HG03378 (cell line): ENCODE results near the gene ATP5F1D.
A peak's percentile ranks its signal among the peaks of the same experiment; 100 is the strongest.

Source experiments
- ATAC-seq: cut with Tn5 transposase; IDR thresholded peaks from one replicate; pipeline ENCODE4 v1.9.1; 2021; ENCODE audit warnings: mild to moderate bottlenecking, moderate library complexity; ENCODE audit not compliant: unreplicated experiment

The ATP5F1D gene

DNA sequence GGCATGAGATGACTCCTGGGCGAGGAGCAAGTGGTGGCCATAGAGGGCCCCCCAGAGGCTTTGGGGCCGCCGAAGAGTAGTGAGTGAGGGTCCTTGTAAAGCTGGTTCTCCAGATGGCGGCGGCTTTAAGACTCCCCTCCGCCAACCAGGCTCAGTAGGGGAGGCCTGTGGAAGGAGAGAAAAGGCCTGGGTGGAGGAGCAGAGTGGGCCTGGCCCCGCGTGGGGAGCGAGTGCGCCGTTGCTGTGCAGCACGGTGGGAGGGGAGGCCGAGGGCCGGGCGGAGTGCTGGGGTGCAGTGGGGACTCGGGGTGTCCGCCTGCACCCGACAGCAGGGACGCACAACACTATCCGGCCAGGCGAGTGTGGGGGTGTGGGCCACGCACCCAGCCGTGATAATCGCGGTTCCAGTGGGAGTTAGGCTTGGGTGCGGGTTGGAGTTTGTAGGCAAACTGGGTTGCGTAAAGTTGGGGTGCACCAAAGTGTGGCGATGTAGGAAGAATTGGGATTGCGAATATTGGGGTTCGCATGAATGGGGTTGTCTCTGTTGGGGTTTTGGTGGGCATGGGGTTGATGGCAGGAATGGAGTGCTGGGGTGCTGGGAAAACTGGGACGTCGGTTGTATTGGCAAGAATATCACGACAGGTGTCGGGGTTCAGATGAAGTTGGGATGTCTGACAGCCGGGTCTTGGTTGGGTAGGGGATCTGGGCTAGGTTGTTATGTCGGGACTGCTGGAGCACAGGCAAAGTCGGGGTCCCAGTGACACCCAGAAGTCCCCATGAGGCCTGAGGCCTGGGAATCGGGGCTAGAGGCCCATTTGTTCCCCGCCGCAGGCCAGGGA is 26.9 kb downstream of the ATP5F1D start:
- ATAC-seq = no peak

GRCh38 chr19:1269065-1269477 is 27.5 kb downstream of the ATP5F1D start, which contains the start of gene CIRBP:
Gene CIRBP (plus strand): TSS chr19:1269332. CDS start chr19:1270934, 1,602 bp downstream.
- ATAC-seq = peak; percentile 47

- ATAC-seq = peak; percentile 5
Observed at GRCh38 chr19:1269478-1270212, 28.1 kb downstream of the ATP5F1D start.

DNA sequence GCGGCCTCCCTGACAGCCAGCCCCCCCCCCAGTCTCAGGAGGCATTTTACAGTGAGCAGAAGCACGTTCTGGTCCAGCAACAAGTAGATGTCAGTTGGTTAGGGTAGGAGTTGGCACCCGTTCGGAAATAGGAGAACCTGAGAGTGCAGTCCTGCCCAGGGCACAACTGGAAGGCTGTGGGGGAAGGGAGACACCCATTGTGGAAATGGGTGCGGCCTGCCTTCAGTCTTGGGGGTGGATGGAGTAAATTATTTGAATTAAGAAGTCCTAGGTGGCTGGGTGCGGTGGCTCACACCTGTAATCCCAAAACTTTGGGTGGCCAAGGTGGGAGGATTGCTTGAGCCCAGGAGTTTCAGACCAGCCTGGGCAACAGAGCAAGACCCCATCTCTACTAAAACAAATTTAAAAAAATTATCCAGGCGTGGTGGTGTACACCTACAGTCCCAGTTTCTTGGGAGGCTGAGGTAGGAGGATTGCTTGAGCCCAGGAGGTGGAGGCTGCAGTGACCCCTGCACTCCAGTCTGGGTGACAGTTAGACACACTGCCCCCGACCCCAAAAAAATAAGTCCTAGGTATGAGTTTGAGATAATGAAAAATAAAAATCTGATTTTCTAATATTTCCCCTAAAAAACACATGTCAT is 28.8 kb downstream of the ATP5F1D start:
- ATAC-seq = no peak

- ATAC-seq = no peak
Observed at GRCh38 chr19:1270854-1271527, 29.4 kb downstream of the ATP5F1D start.

DNA sequence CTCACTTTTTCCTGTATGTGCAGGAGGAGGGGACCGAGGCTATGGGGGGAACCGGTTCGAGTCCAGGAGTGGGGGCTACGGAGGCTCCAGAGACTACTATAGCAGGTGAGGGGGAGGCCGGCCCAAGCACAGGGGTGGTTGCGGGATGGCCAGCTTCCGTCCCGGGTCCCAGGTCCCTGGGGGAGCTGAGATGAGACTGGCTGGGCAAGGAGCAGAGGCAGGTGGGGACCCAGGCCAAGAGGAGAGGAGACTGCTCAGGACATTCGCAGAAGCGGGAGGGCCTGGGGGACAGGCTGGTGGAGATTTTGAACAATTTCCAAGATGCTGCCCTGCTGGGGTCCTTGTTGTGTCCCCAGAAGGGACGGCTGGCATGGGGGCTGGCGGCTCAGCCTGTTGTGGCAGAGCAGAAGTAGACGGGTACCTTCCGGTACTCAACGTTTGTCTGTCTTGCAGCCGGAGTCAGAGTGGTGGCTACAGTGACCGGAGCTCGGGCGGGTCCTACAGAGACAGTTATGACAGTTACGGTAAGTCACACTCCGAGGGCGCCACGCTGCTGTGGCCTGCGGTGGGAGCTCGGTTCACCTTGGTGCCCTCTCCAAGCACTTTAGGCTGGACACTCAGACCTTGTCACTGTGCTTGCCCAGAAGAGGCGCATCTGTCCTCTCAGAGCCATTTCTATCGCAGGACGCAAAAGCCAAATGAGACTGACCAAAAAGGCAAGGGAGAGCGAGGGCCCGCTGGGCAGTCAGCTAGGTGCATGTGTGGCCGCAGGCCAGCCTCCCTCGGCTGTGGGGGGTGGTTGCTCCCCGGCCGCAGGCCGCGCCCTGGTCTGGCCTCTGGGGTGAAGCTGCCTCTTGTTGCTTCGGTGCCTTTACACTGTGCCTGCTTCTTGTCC is 30.2 kb downstream of the ATP5F1D start:
- no peak for ATAC-seq

DNA sequence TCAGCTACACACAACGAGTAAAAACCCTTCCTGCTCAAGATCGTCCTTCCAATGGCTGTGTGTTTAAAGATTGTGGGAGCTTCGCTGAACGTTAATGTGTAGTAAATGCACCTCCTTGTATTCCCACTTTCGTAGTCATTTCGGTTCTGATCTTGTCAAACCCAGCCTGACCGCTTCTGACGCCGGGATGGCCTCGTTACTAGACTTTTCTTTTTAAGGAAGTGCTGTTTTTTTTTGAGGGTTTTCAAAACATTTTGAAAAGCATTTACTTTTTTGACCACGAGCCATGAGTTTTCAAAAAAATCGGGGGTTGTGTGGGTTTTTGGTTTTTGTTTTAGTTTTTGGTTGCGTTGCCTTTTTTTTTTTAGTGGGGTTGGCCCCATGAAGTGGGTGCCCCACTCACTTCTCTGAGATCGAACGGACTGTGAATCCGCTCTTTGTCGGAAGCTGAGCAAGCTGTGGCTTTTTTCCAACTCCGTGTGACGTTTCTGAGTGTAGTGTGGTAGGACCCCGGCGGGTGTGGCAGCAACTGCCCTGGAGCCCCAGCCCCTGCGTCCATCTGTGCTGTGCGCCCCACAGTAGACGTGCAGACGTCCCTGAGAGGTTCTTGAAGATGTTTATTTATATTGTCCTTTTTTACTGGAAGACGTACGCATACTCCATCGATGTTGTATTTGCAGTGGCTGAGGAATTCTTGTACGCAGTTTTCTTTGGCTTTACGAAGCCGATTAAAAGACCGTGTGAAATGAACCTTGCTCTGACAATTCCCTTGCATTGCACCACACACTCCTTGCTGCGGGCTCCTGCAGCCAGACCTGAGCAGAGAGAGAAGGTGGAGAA is 31.1 kb downstream of the ATP5F1D start:
- no peak for ATAC-seq

GRCh38 chr19:1273263-1274041 is 31.9 kb downstream of the ATP5F1D start:
- no peak for ATAC-seq

- ATAC-seq = no peak
Observed at GRCh38 chr19:1274081-1274851, 32.7 kb downstream of the ATP5F1D start.

GRCh38 chr19:1274852-1275259 is 33.3 kb downstream of the ATP5F1D start:
- ATAC-seq = no peak

GRCh38 chr19:1275260-1275975 is 33.9 kb downstream of the ATP5F1D start, which contains the start of gene FAM174C:
Gene FAM174C (plus strand): TSS chr19:1275530. CDS start chr19:1275550, 20 bp downstream.
- ATAC-seq = peak; percentile 56

- ATAC-seq = peak; percentile 10
Observed at GRCh38 chr19:1275976-1276627, 34.6 kb downstream of the ATP5F1D start.

DNA sequence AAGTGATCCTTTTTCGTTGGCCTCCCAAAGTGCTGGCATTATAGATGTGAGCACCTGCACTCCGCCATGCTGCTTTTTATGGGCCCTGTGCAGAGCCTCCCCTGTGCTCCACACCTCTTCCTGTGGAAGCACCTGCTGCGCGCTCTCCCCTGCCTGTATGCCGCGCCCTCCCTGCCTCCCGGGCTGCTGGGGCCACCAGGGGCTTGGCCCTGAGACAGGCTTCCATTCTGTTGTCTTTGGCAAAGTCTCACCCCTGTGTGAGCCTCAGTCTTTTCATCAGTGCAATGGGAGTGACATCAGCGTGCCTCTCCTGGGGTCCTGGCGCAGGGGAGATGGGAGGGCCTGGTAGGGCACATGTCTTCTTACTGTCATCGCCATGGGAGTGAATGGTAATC is 35.1 kb downstream of the ATP5F1D start:
- ATAC-seq = no peak

- ATAC-seq = no peak
Observed at GRCh38 chr19:1277061-1277460, 35.5 kb downstream of the ATP5F1D start.

DNA sequence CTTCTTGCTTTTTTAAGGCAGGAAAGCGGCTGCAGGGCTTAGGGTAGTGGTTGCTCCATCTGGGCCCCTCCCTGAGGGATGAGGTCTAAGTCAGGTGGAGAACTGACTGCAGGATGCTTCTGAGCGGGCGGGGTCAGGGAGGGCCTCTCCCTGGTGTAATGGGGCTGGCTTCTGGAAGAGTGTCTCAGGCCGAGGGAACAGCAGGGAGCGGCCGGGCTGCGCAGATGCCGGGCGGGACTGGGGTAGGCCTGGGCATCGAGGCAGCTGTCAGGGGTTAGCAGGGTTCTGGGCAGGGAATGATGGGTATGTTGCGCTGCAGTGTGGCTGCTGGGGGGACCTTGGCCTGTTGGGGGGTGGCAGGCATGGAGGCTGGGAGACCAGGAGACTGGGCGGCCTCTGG is 36.5 kb downstream of the ATP5F1D start:
- ATAC-seq = no peak
